T-cell (primary cell): ENCODE data around the gene MRPL20. TPM values are rescaled to one million over a fixed set of nuclear protein-coding genes. Genes with fewer than 3 reads are reported as not detected.
A peak's percentile ranks its signal among the peaks of the same experiment; 100 is the strongest.

Experiments used
- ATAC-seq, 4 experiments: fragments of 200-7000 bp in 3 of 4; fragments of 150-1000 bp in 1 of 4; cut with Tn5 transposase; replicated peaks in 1 of 4; 1 replicate in 3 of 4; 2 replicates in 1 of 4; pipeline ENCODE4 v1.10.0; 2021; ENCODE audit warnings: moderate library complexity in 3 of 4, mild to moderate bottlenecking in 2 of 4, moderate number of reproducible peaks in 1 of 4
- CTCF ChIA-PET, 2 donors: fragments of 300-600 bp; sonication (Branson Sonifier 250); formaldehyde crosslinking; loops; one replicate each; lab custom pipeline; 2022; ENCODE audit warnings: antibody characterized with exemption in 2 of 2; lab: Charles Lee
- POLR2A ChIA-PET, 2 donors: fragments of 300-600 bp; sonication (Branson Sonifier 250); formaldehyde crosslinking; loops; one replicate each; lab custom pipeline; 2022; ENCODE audit warnings: antibody characterized with exemption in 2 of 2; lab: Charles Lee
- DNase-seq, 35 experiments: peaks; one replicate each; pipeline versions ENCODE4 v3.0.0 to v3.0.0-alpha.2; 2013 to 2023
- H3K27ac ChIP-seq: one replicate; pipeline ENCODE4 v1.5.1; 2013; ENCODE audit warnings: low read length
- H3K27me3 ChIP-seq, 2 experiments: replicated peaks in 1 of 2; 1 replicate in 1 of 2; 2 replicates in 1 of 2; pipeline versions ENCODE4 v1.6.1 to v1.7.0; 2013; ENCODE audit warnings: low read length in 1 of 2, mixed read lengths in 1 of 2; ENCODE audit not compliant: control insufficient read depth in 2 of 2, insufficient read depth in 2 of 2; ENCODE audit errors: extremely low read depth in 1 of 2
- H3K36me3 ChIP-seq, 2 donors: 1 replicate in 1 of 2; 2 replicates in 1 of 2; pipeline versions ENCODE4 v1.6.1 to v1.7.0; 2013; ENCODE audit warnings: low read length in 1 of 2; ENCODE audit not compliant: control insufficient read depth in 2 of 2, insufficient read depth in 1 of 2; ENCODE audit errors: extremely low read depth in 1 of 2
- H3K4me1 ChIP-seq, 2 experiments: 1 replicate in 1 of 2; 2 replicates in 1 of 2; pipeline versions ENCODE4 v1.6.1 to v1.7.0; 2013; ENCODE audit warnings: low read length in 2 of 2, mixed read lengths in 1 of 2; ENCODE audit not compliant: insufficient read depth in 2 of 2, control insufficient read depth in 1 of 2; ENCODE audit errors: extremely low read depth in 1 of 2
- H3K4me3 ChIP-seq, 2 donors: 1 replicate in 1 of 2; 2 replicates in 1 of 2; pipeline versions ENCODE4 v1.5.1 to v1.7.0; 2013; ENCODE audit warnings: mild to moderate bottlenecking in 2 of 2, low read length in 1 of 2, moderate library complexity in 1 of 2; ENCODE audit not compliant: control insufficient read depth in 1 of 2; ENCODE audit errors: extremely low read depth in 1 of 2
- H3K9me3 ChIP-seq: 2 replicates; pipeline ENCODE4 v1.7.0; 2013
- H3K27ac Mint-ChIP-seq, 2 donors: one replicate each; pipeline ENCODE4 v1.8.0; 2020 to 2021; ENCODE audit warnings: mild to moderate bottlenecking in 2 of 2, mixed read lengths in 2 of 2
- H3K27me3 Mint-ChIP-seq, 2 donors: one replicate each; pipeline ENCODE4 v1.8.0; 2021 to 2022; ENCODE audit warnings: mixed read lengths in 2 of 2
- H3K36me3 Mint-ChIP-seq: one replicate; pipeline ENCODE4 v1.8.0; 2021; ENCODE audit warnings: mixed read lengths
- H3K4me1 Mint-ChIP-seq, 3 donors: one replicate each; pipeline ENCODE4 v1.8.0; 2020 to 2022; ENCODE audit warnings: mixed read lengths in 3 of 3, mild to moderate bottlenecking in 1 of 3
- H3K4me3 Mint-ChIP-seq, 3 donors: one replicate each; pipeline ENCODE4 v1.8.0; 2020 to 2022; ENCODE audit warnings: mild to moderate bottlenecking in 3 of 3, mixed read lengths in 3 of 3, moderate library complexity in 3 of 3
- H3K9me3 Mint-ChIP-seq, 3 donors: one replicate each; pipeline ENCODE4 v1.8.0; 2020 to 2022; ENCODE audit warnings: mixed read lengths in 3 of 3
- WGBS: methylation state at CpG from one replicate; pipeline ENCODE4 v1.1.5; 2013; ENCODE audit warnings: missing lambda C conversion rate; ENCODE audit not compliant: insufficient coverage; 5-methylcytosine and 5-hydroxymethylcytosine counted together
- total RNA-seq, 35 experiments: library from RNA in 6 of 35; stranded (reverse) in 6 of 35; fragments of 120-200 nt in 1 of 35; gene quantifications; one replicate each; pipeline versions ENCODE4 v1.2.1 to v1.2.4 and lab custom pipeline; 2013 to 2026

Gene MRPL20
- total RNA-seq, 5 donors from 2014 or later (not counting 1 experiment from before 2014, with no cell fraction given) = 106 to 123 (median 114) TPM

GRCh38 chr1:1374589-1374928 lies 32.5 kb downstream of the MRPL20 start:
- Histone ChIP-seq H3K27ac (peak overlapping the region; percentile 91), H3K36me3 (peaks cover 0 to 4% of the 10 kb centered on the region in 2 donors), H3K9me3 (no peaks in the 10 kb centered on the region), H3K4me3 (peak overlapping the region; percentile 71 to 76), H3K4me1 (peaks cover 15 to 51% of the 10 kb centered on the region in 2 experiments), H3K27me3 (no peaks in the 10 kb centered on the region)
- peak in 1 of 35 experiments; percentile 24 for DNase-seq
- Mint-ChIP-seq H3K9me3 (no peaks in the 10 kb centered on the region), H3K36me3 (no peaks in the 10 kb centered on the region), H3K4me3 (peak overlapping the region; percentile 83 to 91 (median 88)), H3K4me1 (peaks cover 0 to 41% (median 23%) of the 10 kb centered on the region in 3 donors), H3K27ac (peak overlapping the region in 1 of 2 donors; percentile 79), H3K27me3 (no peaks in the 10 kb centered on the region)
- ChIA-PET POLR2A (interaction anchor here in 1 of 2 donors (0.5 to 1.2 kb wide), 2 partner anchors 24 to 28 kb away, joined by 4 read pairs; partner anchors contain the start of gene CCNL2), CTCF (interaction anchor here in 1 of 2 donors (1.2 kb wide), 3 partner anchors 24 to 33 kb away, joined by 3 to 4 read pairs (median 4); partner anchors contain the start of gene CCNL2)
- under 1% methylated on average over 24 of the region's 24 CpGs for WGBS
- ATAC-seq = no peak

- no peaks in the 10 kb centered on the region for H3K9me3 Mint-ChIP-seq
- H3K27ac Mint-ChIP-seq = peak overlapping the region; percentile 43 to 79
- peaks cover 0 to 41% (median 23%) of the 10 kb centered on the region in 3 donors for H3K4me1 Mint-ChIP-seq
- no peaks in the 10 kb centered on the region for H3K9me3 ChIP-seq
- peak overlapping the region; percentile 71 to 76 for H3K4me3 ChIP-seq
- no peaks in the 10 kb centered on the region for H3K27me3 ChIP-seq
- ChIA-PET CTCF (interaction anchor here in 1 of 2 donors (1.2 kb wide), 1 partner anchor 25 kb away, joined by 4 read pairs; the partner anchor contains the start of gene CCNL2), POLR2A (no interaction called here)
- H3K36me3 ChIP-seq = peaks cover 0 to 4% of the 10 kb centered on the region in 2 donors
- peak overlapping the region; percentile 91 for H3K27ac ChIP-seq
- H3K36me3 Mint-ChIP-seq = no peaks in the 10 kb centered on the region
- peak in 1 of 35 experiments; percentile 14 for DNase-seq
- ATAC-seq = no peak
- H3K4me1 ChIP-seq = peaks cover 15 to 51% of the 10 kb centered on the region in 2 experiments
- no peaks in the 10 kb centered on the region for H3K27me3 Mint-ChIP-seq
- peak overlapping the region; percentile 83 to 91 (median 88) for H3K4me3 Mint-ChIP-seq
- 69% methylated on average over 49 of the region's 52 CpGs for WGBS
Measured at GRCh38 chr1:1373815-1374588, 33.1 kb downstream of the MRPL20 start.

GRCh38 chr1:1373051-1373814 lies 33.9 kb downstream of the MRPL20 start:
- ChIA-PET POLR2A (no interaction called here), CTCF (interaction anchor here in 1 of 2 donors (1.2 kb wide), 1 partner anchor 26 kb away, joined by 4 read pairs; the partner anchor contains the start of gene CCNL2)
- no peak overlapping the region for H3K27ac ChIP-seq
- H3K27me3 ChIP-seq = no peaks in the 10 kb centered on the region
- peaks cover 0 to 41% (median 23%) of the 10 kb centered on the region in 3 donors for H3K4me1 Mint-ChIP-seq
- H3K36me3 Mint-ChIP-seq = no peaks in the 10 kb centered on the region
- H3K4me3 Mint-ChIP-seq = peak overlapping the region; percentile 83 to 91 (median 88)
- DNase-seq (no peak), ATAC-seq (no peak)
- H3K9me3 ChIP-seq = no peaks in the 10 kb centered on the region
- peaks cover 15 to 51% of the 10 kb centered on the region in 2 experiments for H3K4me1 ChIP-seq
- 95% methylated on average over 22 of the region's 26 CpGs for whole genome bisulfite sequencing
- no peaks in the 10 kb centered on the region for H3K27me3 Mint-ChIP-seq
- peaks cover 0 to 4% of the 10 kb centered on the region in 2 donors for H3K36me3 ChIP-seq
- no peaks in the 10 kb centered on the region for H3K9me3 Mint-ChIP-seq
- H3K4me3 ChIP-seq = no peak overlapping the region
- H3K27ac Mint-ChIP-seq = peak overlapping the region in 1 of 2 donors; percentile 76

- Mint-ChIP-seq H3K27me3 (no peaks in the 10 kb centered on the region), H3K4me1 (peaks cover 0 to 41% (median 23%) of the 10 kb centered on the region in 3 donors), H3K4me3 (peak overlapping the region; percentile 44 to 57 (median 56)), H3K27ac (peak overlapping the region in 1 of 2 donors; percentile 46), H3K36me3 (no peaks in the 10 kb centered on the region), H3K9me3 (no peaks in the 10 kb centered on the region)
- H3K4me1 ChIP-seq = peaks cover 15 to 51% of the 10 kb centered on the region in 2 experiments
- POLR2A ChIA-PET = interaction anchor here in 1 of 2 donors (0.6 kb wide), 1 partner anchor 45 kb away, joined by 5 read pairs; no protein-coding TSS in a partner anchor
- DNase-seq (peak; percentile 16 to 82 (median 67)), ATAC-seq (peak; percentile 28 to 60 (median 43))
- H3K27me3 ChIP-seq = no peaks in the 10 kb centered on the region
- peak overlapping the region; percentile 74 for H3K27ac ChIP-seq
- H3K9me3 ChIP-seq = no peaks in the 10 kb centered on the region
- H3K36me3 ChIP-seq = peaks cover 0 to 4% of the 10 kb centered on the region in 2 donors
- CTCF ChIA-PET = interaction anchor here (0.5 to 1.3 kb wide), 4 partner anchors 13 to 67 kb away, joined by 3 to 7 read pairs (median 4); partner anchors contain the start of gene CCNL2 (in 1 of the 2)
- WGBS = 29% methylated on average over 20 of the region's 26 CpGs
- H3K4me3 ChIP-seq = peak overlapping the region; percentile 29 to 41
Measured at GRCh38 chr1:1371746-1372711, 35.1 kb downstream of the MRPL20 start.

GRCh38 chr1:1371364-1371745 lies 35.7 kb downstream of the MRPL20 start:
- POLR2A ChIA-PET = no interaction called here
- H3K27ac Mint-ChIP-seq = peak overlapping the region in 1 of 2 donors; percentile 59

More at GRCh38 chr1:1371364-1371745, 35.7 kb downstream of the MRPL20 start:
- Histone ChIP-seq H3K9me3 (no peaks in the 10 kb centered on the region), H3K27me3 (no peaks in the 10 kb centered on the region), H3K4me1 (peaks cover 15 to 49% of the 10 kb centered on the region in 2 experiments), H3K36me3 (peaks cover 0 to 4% of the 10 kb centered on the region in 2 donors), H3K4me3 (peak overlapping the region; percentile 29 to 41), H3K27ac (peak overlapping the region; percentile 74)
- CTCF ChIA-PET = interaction anchor here (0.5 to 1.3 kb wide), 5 partner anchors 12 to 66 kb away, joined by 3 to 7 read pairs (median 3); partner anchors contain the start of gene CCNL2 (in 1 of the 2)
- Mint-ChIP-seq H3K36me3 (no peaks in the 10 kb centered on the region), H3K4me1 (peaks cover 0 to 41% (median 23%) of the 10 kb centered on the region in 3 donors), H3K27me3 (no peaks in the 10 kb centered on the region), H3K9me3 (no peaks in the 10 kb centered on the region), H3K4me3 (peak overlapping the region in 2 of 3 donors; percentile 31 to 56)
- peak; percentile 10 to 78 (median 18) for ATAC-seq
- WGBS = 9% methylated on average over 5 of the region's 12 CpGs
- peak in 33 of 35 experiments; percentile 43 to 94 (median 88) for DNase-seq
